SU-DHL-6 (cell line): ENCODE results near the gene FEM1C.

ENCODE experiments used
- H2AFZ ChIP-seq: fragments of 200-600 bp; sonication (generic); 2 replicates; pipeline ENCODE4 v1.6.1; 2014; ENCODE audit warnings: low read depth, mild to moderate bottlenecking, moderate library complexity, mixed read lengths, antibody characterized with exemption, low read length; ENCODE audit not compliant: severe bottlenecking
- H3F3A ChIP-seq: fragments of 200-600 bp; shearing (Covaris generic); 2 replicates; pipeline ENCODE4 v1.6.0; 2016; ENCODE audit warnings: antibody characterized with exemption, mild to moderate bottlenecking; ENCODE audit not compliant: insufficient read depth
- H3K27ac ChIP-seq: fragments of 200-600 bp; sonication (generic); 2 replicates; pipeline ENCODE4 v1.5.1; 2016; ENCODE audit warnings: low read depth, mild to moderate bottlenecking, low read length, moderate library complexity, mixed read lengths
- H3K27me3 ChIP-seq: fragments of 200-600 bp; sonication (generic), shearing (Covaris generic); 2 replicates; pipeline ENCODE4 v1.6.0; 2014; ENCODE audit warnings: mild to moderate bottlenecking, low read length
- H3K36me3 ChIP-seq: fragments of 200-600 bp; sonication (generic); 2 replicates; pipeline ENCODE4 v1.6.1; 2014; ENCODE audit warnings: mild to moderate bottlenecking, low read length, mixed read lengths
- H3K4me2 ChIP-seq: fragments of 300-600, 200-600 bp; shearing (Covaris generic), sonication (generic); 2 replicates; pipeline ENCODE4 v1.6.0; 2014; ENCODE audit warnings: low read length, low read depth, mild to moderate bottlenecking; ENCODE audit not compliant: poor library complexity, severe bottlenecking
- H3K4me3 ChIP-seq: fragments of 200-600 bp; sonication (generic); 2 replicates; pipeline ENCODE4 v1.5.1; 2014; ENCODE audit warnings: antibody characterized with exemption, low read length, mild to moderate bottlenecking, mixed read lengths; ENCODE audit not compliant: insufficient read depth, poor library complexity, severe bottlenecking
- H3K79me2 ChIP-seq: fragments of 200-600 bp; sonication (generic); 2 replicates; pipeline ENCODE4 v1.6.1; 2014; ENCODE audit warnings: mild to moderate bottlenecking, low read length, moderate library complexity; ENCODE audit not compliant: insufficient read depth
- H3K9ac ChIP-seq: fragments of 200-600 bp; sonication (generic); 2 replicates; pipeline ENCODE4 v1.7.0; 2014; ENCODE audit warnings: mild to moderate bottlenecking, low read length
- H3K9me2 ChIP-seq: fragments of 200-600 bp; sonication (generic); replicated peaks from 2 replicates; pipeline ENCODE4 v1.6.1; 2014; ENCODE audit warnings: low read length; ENCODE audit not compliant: insufficient read depth
- H3K9me3 ChIP-seq: fragments of 200-600 bp; sonication (generic); 2 replicates; pipeline ENCODE4 v1.6.1; 2014; ENCODE audit warnings: low read length, mixed read lengths; ENCODE audit not compliant: insufficient read depth
- H4K20me1 ChIP-seq: fragments of 200-600 bp; sonication (generic); 2 replicates; pipeline ENCODE4 v1.6.1; 2014; ENCODE audit warnings: low read depth, mild to moderate bottlenecking, antibody characterized with exemption, low read length, moderate library complexity, mixed read lengths
- CTCF ChIP-seq: fragments of 200-600 bp; sonication (generic); IDR thresholded peaks from one replicate; pipeline ENCODE4 v1.5.1; 2017; ENCODE audit warnings: antibody characterized with exemption, mild to moderate bottlenecking, low read length, moderate library complexity; ENCODE audit not compliant: insufficient read depth, poor library complexity, severe bottlenecking
- EZH2phosphoT487 ChIP-seq: fragments of 200-600 bp; sonication (generic), shearing (Covaris generic); conservative IDR thresholded peaks from 2 replicates; pipeline ENCODE4 v1.6.1; 2018; ENCODE audit warnings: mild to moderate bottlenecking, antibody characterized with exemption, low read length, moderate library complexity, mixed read lengths

Gene FEM1C, protein sequence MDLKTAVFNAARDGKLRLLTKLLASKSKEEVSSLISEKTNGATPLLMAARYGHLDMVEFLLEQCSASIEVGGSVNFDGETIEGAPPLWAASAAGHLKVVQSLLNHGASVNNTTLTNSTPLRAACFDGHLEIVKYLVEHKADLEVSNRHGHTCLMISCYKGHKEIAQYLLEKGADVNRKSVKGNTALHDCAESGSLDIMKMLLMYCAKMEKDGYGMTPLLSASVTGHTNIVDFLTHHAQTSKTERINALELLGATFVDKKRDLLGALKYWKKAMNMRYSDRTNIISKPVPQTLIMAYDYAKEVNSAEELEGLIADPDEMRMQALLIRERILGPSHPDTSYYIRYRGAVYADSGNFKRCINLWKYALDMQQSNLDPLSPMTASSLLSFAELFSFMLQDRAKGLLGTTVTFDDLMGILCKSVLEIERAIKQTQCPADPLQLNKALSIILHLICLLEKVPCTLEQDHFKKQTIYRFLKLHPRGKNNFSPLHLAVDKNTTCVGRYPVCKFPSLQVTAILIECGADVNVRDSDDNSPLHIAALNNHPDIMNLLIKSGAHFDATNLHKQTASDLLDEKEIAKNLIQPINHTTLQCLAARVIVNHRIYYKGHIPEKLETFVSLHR

DNA sequence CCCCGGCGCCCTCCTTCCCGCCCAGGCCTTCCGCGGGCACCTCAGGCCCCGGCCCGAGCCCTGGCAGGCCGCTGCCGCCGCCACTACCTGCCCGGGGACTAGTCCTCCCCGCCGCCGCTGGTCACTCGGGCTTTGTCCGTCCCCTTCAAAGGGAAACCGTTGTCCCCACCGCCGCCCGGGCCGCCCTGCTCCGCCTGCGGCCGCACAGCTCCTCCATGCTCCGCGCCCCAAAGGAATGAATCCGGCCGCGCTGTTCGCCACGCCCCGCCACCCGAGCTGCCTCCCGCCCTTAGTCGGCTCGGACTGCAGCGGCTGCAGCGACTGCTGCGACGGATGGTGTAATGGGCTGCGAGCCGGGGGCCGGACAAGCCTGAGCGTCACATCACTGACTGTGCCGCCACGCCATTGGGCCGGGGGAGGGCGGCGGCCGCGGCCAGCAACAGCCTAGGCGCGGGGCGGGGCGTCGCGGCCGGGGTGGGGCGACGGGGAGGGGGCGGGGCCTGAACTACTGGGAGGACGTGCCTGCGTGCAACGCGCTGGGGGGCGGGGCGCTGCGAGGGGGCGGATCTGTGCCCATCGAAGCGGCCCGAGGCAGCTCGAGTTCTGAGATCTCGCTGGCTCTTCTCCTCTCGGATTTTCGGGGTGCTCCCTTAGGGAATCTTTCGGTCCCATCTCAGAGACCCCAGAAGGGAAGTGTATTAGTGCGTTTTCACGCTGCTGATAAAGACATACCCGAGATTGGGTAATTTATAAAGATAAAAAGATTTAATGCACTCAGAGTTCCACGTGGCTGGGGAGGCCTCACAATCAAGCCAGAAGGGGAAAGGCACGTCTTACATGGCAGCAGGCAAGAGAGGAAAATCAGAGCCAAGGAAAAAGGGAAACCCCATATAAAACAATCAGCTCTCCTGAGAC, at the start of gene FEM1C:
Gene FEM1C, minus strand, starts transcription at position 340 of the 915 bp plus-strand sequence. CDS start 1,282 bp downstream, outside the sequence.
- Histone ChIP-seq H3K27ac (peak within 1 kb of the TSS; percentile 88), H2AFZ (peak within 1 kb of the TSS; percentile 99), H3F3A (no peaks in the 10 kb centered on the region), H3K9me2 (no peaks in the 10 kb centered on the region), H3K4me3 (peak within 1 kb of the TSS; percentile 99), H3K4me2 (peak within 1 kb of the TSS; percentile 71), H3K27me3 (no peaks in the 10 kb centered on the region), H3K36me3 (peaks cover 38% of the 10 kb centered on the region), H3K9ac (peak within 1 kb of the TSS; percentile 99), H3K79me2 (peaks cover 44% of the 10 kb centered on the region), H4K20me1 (peaks cover 27% of the 10 kb centered on the region), H3K9me3 (peaks cover 9% of the 10 kb centered on the region; the same call in 1 of the 2 replicates)
- no peak for TF ChIP-seq EZH2phosphoT487
- TF ChIP-seq CTCF: no peak

DNA sequence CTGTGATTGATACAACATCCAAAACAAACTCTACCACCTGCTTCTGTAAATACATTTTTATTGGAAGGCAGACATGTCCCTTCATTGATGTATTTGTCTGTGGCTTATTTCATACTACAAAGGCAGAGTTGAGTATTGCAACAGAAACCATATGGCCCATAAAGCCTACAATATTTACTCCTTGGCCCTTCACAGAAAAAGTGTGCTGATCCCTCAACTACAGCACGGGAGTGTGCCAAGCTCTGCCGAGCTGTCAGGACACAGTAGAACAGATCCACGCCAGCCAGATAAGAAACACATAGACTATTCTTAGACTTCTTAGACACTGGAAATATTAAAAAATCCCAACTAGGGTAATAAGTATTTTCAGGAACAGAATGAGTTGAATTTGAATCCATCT, 44.5 kb upstream of the FEM1C start:
- Histone ChIP-seq H3K79me2 (no peaks in the 10 kb centered on the region), H3K4me3 (no peak overlapping the region), H3K9ac (no peak overlapping the region), H3F3A (no peaks in the 10 kb centered on the region; the same call in 1 of the 2 replicates), H3K9me3 (no peaks in the 10 kb centered on the region), H3K36me3 (no peaks in the 10 kb centered on the region), H3K9me2 (no peaks in the 10 kb centered on the region), H3K4me2 (no peak overlapping the region), H3K27me3 (no peaks in the 10 kb centered on the region), H2AFZ (no peak overlapping the region), H3K27ac (no peak overlapping the region), H4K20me1 (no peaks in the 10 kb centered on the region)
- no peak for TF ChIP-seq CTCF

DNA sequence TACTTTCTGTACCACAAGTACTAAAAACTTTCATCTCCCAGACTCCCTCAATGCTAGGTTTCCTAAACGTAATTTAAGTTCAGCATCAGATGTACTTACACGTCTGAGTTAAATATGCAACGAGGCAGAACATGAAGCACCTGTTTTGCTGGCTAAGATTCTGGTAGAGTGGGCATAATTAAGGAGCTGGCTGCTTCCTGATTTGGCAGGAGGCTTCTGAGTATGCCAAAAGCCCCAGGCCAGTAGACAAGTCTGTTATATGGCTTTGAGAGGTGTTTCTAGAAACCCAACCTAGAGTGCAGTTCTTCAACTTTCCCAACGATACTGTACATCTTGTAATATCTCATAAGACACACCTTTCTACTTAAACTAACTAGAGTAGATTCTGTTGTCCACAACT, 44.1 kb upstream of the FEM1C start:
- Histone ChIP-seq H3K9ac (no peak overlapping the region), H2AFZ (no peak overlapping the region), H3K27ac (no peak overlapping the region), H3K36me3 (no peaks in the 10 kb centered on the region), H3K9me3 (no peaks in the 10 kb centered on the region), H3K27me3 (no peaks in the 10 kb centered on the region), H3K4me3 (no peak overlapping the region), H3K4me2 (no peak overlapping the region), H4K20me1 (no peaks in the 10 kb centered on the region), H3K79me2 (no peaks in the 10 kb centered on the region), H3K9me2 (no peaks in the 10 kb centered on the region), H3F3A (no peaks in the 10 kb centered on the region; the same call in 1 of the 2 replicates)
- no peak for TF ChIP-seq CTCF
- no peak for TF ChIP-seq EZH2phosphoT487
